Measurements from ENCODE around the gene CAMSAP1.

DNA sequence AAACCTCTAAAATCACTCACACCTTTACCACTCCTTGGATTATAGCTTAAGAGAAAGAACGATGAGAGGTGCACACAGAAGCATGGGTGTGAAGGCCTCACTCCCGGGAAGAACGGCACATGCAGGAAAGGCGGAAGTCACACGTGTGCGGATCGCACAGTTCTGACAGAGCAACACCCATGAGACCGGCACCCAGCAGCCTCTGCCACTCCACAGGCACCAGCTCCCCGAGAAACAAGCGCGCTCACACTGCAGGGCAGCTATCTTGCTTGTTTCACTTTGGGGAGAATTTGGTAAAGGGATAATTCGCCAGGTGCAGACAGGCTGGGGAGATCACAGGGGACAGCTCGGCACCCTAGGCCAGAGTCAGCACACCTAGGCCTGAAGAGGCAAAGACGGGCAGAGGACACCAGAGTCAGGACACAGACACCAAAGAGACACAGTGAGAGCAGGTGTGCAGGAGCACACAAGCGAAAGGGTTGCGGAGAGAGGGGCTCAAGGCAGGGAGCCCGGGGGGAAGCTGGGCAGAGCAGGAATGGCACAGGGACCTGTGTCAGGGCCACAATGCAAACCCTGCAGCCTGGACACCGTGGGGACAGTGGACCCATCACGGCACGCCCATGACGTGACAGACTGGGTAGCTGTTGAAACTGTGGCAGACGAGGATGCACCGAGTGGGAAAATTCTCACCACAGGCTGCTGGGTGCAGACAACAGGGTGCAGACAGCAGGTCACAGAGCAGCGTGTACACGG lies 81.7 kb downstream of the CAMSAP1 start:
- TF ChIP-seq, protein P1, sequence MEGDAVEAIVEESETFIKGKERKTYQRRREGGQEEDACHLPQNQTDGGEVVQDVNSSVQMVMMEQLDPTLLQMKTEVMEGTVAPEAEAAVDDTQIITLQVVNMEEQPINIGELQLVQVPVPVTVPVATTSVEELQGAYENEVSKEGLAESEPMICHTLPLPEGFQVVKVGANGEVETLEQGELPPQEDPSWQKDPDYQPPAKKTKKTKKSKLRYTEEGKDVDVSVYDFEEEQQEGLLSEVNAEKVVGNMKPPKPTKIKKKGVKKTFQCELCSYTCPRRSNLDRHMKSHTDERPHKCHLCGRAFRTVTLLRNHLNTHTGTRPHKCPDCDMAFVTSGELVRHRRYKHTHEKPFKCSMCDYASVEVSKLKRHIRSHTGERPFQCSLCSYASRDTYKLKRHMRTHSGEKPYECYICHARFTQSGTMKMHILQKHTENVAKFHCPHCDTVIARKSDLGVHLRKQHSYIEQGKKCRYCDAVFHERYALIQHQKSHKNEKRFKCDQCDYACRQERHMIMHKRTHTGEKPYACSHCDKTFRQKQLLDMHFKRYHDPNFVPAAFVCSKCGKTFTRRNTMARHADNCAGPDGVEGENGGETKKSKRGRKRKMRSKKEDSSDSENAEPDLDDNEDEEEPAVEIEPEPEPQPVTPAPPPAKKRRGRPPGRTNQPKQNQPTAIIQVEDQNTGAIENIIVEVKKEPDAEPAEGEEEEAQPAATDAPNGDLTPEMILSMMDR (conservative IDR thresholded peaks at IDR 0.05; ENCODE audit: low read depth, low read length), result no peak
- TF ChIP-seq POLR2A (IDR thresholded peaks at IDR 0.05; ENCODE audit: low read depth, low read length) (no peak), RFX5 (IDR thresholded peaks at IDR 0.05; ENCODE audit: low read depth, low read length) (no peak), RAD21 (IDR thresholded peaks at IDR 0.05; ENCODE audit: low read length) (no peak), MXI1 (IDR thresholded peaks at IDR 0.05; ENCODE audit: borderline replicate concordance, low read depth, low read length) (no peak), CEBPB (IDR thresholded peaks at IDR 0.05; ENCODE audit: low read depth, low read length) (no peak), MAZ (IDR thresholded peaks at IDR 0.05; ENCODE audit: borderline replicate concordance, low read depth, low read length) (no peak), RCOR1 (IDR thresholded peaks at IDR 0.05; ENCODE audit: insufficient replicate concordance, low read length) (no peak), MAFK (IDR thresholded peaks at IDR 0.05; ENCODE audit: low read depth, low read length) (no peak)
- TF ChIP-seq, protein P2, sequence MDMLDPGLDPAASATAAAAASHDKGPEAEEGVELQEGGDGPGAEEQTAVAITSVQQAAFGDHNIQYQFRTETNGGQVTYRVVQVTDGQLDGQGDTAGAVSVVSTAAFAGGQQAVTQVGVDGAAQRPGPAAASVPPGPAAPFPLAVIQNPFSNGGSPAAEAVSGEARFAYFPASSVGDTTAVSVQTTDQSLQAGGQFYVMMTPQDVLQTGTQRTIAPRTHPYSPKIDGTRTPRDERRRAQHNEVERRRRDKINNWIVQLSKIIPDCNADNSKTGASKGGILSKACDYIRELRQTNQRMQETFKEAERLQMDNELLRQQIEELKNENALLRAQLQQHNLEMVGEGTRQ (IDR thresholded peaks at IDR 0.05; ENCODE audit: low read depth, low read length), result no peak

All from IMR-90 (cell line).